ENCODE results near the gene DOC2B. TPM values are rescaled to one million over a fixed set of nuclear protein-coding genes. Genes with fewer than 3 reads are reported as not detected.

Gene DOC2B
- total and polyA plus RNA-seq, 9 of the 15 experiments (the other 6 are each of a cell fraction or from before 2014, with no cell fraction given): 0.02 TPM; not detected in 8

DNA sequence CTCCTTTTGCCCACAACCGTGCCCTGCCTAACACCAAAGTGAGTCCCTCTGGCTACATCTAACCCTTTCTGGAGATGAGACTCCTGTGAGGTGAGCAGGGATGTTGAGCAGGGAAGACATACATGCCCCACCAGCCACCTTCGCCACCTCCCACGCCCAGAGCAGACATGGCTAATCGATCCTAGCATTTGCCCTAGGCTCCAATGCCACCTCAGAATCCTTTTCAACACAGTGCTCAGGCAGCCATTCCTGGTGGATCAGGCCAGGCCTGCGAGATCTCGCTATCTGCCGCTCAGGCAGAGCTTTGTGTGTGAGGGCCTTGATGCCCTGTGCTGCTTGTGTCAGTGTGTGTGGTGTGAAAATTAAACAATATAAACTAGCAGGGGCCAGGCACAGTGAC, 23.1 kb downstream of the DOC2B start:
- H3K9ac ChIP-seq (ENCODE audit: insufficient read depth in 1 of 2, low read depth in 2 of 2, low read length in 2 of 2): no peak overlapping the region
- no peaks in the 10 kb centered on the region for H4K20me1 ChIP-seq (replicated peaks; ENCODE audit: control insufficient read depth, insufficient read depth, low read length)
- no peak overlapping the region for H2AFZ ChIP-seq (ENCODE audit: low read depth, low read length)
- no peaks in the 10 kb centered on the region for H3K9me3 ChIP-seq (replicated peaks; ENCODE audit: control insufficient read depth, insufficient read depth, low read depth, low read length)
- peaks cover 3 to 48% of the 10 kb centered on the region in 2 experiments; a peak in 4 of 5 replicates for H3K27me3 ChIP-seq (ENCODE audit: control insufficient read depth in 2 of 2, insufficient read depth in 2 of 2, low read length in 2 of 2)
- H3K36me3 ChIP-seq (ENCODE audit: control insufficient read depth, insufficient read depth, low read length): no peaks in the 10 kb centered on the region
- no peak overlapping the region for H3K27ac ChIP-seq (ENCODE audit: extremely low read depth, low read depth, low read length)
- H3K9me1 ChIP-seq (ENCODE audit: control insufficient read depth, insufficient read depth, low read length): no peaks in the 10 kb centered on the region
- H3K4me3 ChIP-seq: no peak overlapping the region
- FAIRE-seq: no peak
- POLR2A ChIA-PET: no interaction called here
- no peaks in the 10 kb centered on the region for H3K4me1 ChIP-seq (replicated peaks in 1 of 2; ENCODE audit: control insufficient read depth in 2 of 2, insufficient read depth in 2 of 2, low read length in 2 of 2)
- no peak for ATAC-seq
- CTCF ChIA-PET (ENCODE audit: low intra/inter-chr PET ratio): no interaction called here
- no TSS peak for BruUV-seq (replicated peaks)
- in situ Hi-C loops (cut with MboI) (no loop called here), intact Hi-C loops (cut with micrococcal nuclease) (no loop called here)
- H3K4me2 ChIP-seq (ENCODE audit: insufficient read depth, low read length): no peak overlapping the region
- H3K79me2 ChIP-seq (ENCODE audit: control insufficient read depth, insufficient read depth, low read length): no peaks in the 10 kb centered on the region
- DNase-seq (ENCODE audit: extremely low read depth in 1 of 4, low spot score in 3 of 4): no peak
- WGBS (ENCODE audit: insufficient coverage, low coverage, missing lambda C conversion rate): 0% methylated on average over 6 of the region's 7 CpGs
- TF ChIP-seq RBM14 (IDR thresholded peaks at IDR 0.05; ENCODE audit: borderline replicate concordance, insufficient read depth, low read depth, low read length): no peak
- no peak for TF ChIP-seq BHLHE40 (IDR thresholded peaks at IDR 0.05; ENCODE audit: low read length)
- no peak for TF ChIP-seq TAF15 (IDR thresholded peaks at IDR 0.05; ENCODE audit: low read depth, low read length)
- TF ChIP-seq, protein P1, sequence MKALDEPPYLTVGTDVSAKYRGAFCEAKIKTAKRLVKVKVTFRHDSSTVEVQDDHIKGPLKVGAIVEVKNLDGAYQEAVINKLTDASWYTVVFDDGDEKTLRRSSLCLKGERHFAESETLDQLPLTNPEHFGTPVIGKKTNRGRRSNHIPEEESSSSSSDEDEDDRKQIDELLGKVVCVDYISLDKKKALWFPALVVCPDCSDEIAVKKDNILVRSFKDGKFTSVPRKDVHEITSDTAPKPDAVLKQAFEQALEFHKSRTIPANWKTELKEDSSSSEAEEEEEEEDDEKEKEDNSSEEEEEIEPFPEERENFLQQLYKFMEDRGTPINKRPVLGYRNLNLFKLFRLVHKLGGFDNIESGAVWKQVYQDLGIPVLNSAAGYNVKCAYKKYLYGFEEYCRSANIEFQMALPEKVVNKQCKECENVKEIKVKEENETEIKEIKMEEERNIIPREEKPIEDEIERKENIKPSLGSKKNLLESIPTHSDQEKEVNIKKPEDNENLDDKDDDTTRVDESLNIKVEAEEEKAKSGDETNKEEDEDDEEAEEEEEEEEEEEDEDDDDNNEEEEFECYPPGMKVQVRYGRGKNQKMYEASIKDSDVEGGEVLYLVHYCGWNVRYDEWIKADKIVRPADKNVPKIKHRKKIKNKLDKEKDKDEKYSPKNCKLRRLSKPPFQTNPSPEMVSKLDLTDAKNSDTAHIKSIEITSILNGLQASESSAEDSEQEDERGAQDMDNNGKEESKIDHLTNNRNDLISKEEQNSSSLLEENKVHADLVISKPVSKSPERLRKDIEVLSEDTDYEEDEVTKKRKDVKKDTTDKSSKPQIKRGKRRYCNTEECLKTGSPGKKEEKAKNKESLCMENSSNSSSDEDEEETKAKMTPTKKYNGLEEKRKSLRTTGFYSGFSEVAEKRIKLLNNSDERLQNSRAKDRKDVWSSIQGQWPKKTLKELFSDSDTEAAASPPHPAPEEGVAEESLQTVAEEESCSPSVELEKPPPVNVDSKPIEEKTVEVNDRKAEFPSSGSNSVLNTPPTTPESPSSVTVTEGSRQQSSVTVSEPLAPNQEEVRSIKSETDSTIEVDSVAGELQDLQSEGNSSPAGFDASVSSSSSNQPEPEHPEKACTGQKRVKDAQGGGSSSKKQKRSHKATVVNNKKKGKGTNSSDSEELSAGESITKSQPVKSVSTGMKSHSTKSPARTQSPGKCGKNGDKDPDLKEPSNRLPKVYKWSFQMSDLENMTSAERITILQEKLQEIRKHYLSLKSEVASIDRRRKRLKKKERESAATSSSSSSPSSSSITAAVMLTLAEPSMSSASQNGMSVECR (CRISPR knock-in tag; IDR thresholded peaks at IDR 0.05): no peak
- TF ChIP-seq, protein P2, sequence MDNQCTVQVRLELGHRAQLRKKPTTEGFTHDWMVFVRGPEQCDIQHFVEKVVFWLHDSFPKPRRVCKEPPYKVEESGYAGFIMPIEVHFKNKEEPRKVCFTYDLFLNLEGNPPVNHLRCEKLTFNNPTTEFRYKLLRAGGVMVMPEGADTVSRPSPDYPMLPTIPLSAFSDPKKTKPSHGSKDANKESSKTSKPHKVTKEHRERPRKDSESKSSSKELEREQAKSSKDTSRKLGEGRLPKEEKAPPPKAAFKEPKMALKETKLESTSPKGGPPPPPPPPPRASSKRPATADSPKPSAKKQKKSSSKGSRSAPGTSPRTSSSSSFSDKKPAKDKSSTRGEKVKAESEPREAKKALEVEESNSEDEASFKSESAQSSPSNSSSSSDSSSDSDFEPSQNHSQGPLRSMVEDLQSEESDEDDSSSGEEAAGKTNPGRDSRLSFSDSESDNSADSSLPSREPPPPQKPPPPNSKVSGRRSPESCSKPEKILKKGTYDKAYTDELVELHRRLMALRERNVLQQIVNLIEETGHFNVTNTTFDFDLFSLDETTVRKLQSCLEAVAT (IDR thresholded peaks at IDR 0.05): no peak
- TF ChIP-seq RB1 (IDR thresholded peaks at IDR 0.05; ENCODE audit: low read depth): no peak
- peak; percentile 85 for TF ChIP-seq ZBTB17 (CRISPR knock-in tag; IDR thresholded peaks at IDR 0.05)
- TF ChIP-seq, protein P3, sequence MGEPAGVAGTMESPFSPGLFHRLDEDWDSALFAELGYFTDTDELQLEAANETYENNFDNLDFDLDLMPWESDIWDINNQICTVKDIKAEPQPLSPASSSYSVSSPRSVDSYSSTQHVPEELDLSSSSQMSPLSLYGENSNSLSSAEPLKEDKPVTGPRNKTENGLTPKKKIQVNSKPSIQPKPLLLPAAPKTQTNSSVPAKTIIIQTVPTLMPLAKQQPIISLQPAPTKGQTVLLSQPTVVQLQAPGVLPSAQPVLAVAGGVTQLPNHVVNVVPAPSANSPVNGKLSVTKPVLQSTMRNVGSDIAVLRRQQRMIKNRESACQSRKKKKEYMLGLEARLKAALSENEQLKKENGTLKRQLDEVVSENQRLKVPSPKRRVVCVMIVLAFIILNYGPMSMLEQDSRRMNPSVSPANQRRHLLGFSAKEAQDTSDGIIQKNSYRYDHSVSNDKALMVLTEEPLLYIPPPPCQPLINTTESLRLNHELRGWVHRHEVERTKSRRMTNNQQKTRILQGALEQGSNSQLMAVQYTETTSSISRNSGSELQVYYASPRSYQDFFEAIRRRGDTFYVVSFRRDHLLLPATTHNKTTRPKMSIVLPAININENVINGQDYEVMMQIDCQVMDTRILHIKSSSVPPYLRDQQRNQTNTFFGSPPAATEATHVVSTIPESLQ (CRISPR knock-in tag; IDR thresholded peaks at IDR 0.05): no peak
- TF ChIP-seq ZSCAN32 (CRISPR knock-in tag; IDR thresholded peaks at IDR 0.05): no peak
- no peak for TF ChIP-seq BDP1 (IDR thresholded peaks at IDR 0.05; ENCODE audit: insufficient read depth, insufficient read length)
- peak; percentile 85 for TF ChIP-seq ZNF23 (CRISPR knock-in tag; IDR thresholded peaks at IDR 0.05)
- TF ChIP-seq ZNF408 (CRISPR knock-in tag; IDR thresholded peaks at IDR 0.05; ENCODE audit: low read depth): no peak
